HepG2 (cell line): ENCODE results near the gene OCLN. TPM values are rescaled to one million over a fixed set of nuclear protein-coding genes. Genes with fewer than 3 reads are reported as not detected.

Experiments used
- AKAP8 ChIP-seq: sonication (generic); formaldehyde crosslinking; IDR thresholded peaks from 2 replicates; pipeline ENCODE4 v1.5.1; 2020; ENCODE audit warnings: mild to moderate bottlenecking, missing genetic modification reagents
- ELF3 ChIP-seq: IDR thresholded peaks from 2 replicates; pipeline ENCODE4 v1.6.1; 2016; ENCODE audit warnings: missing genetic modification reagents, missing compliant biosample characterization
- GABPB1 ChIP-seq: IDR thresholded peaks from 2 replicates; pipeline ENCODE4 v1.6.1; 2016; ENCODE audit warnings: mild to moderate bottlenecking, missing genetic modification reagents, moderate library complexity, missing compliant biosample characterization
- MAZ ChIP-seq, 2 experiments: sonication (generic) in 1 of 2; formaldehyde crosslinking in 1 of 2; IDR thresholded peaks; 2 replicates each; pipeline versions ENCODE4 v1.5.0 to v1.6.1; 2012 to 2020; ENCODE audit warnings: low read depth in 2 of 2, mild to moderate bottlenecking in 2 of 2, borderline replicate concordance in 1 of 2, improper control_type of control experiment in 1 of 2, low read length in 1 of 2, missing genetic modification reagents in 1 of 2, moderate library complexity in 1 of 2
- NR2C2 ChIP-seq: sonication (generic); formaldehyde crosslinking; IDR thresholded peaks from 2 replicates; pipeline ENCODE4 v1.4.0; 2020; ENCODE audit warnings: missing genetic modification reagents, mild to moderate bottlenecking, moderate library complexity, borderline replicate concordance
- REPIN1 ChIP-seq: sonication (generic); formaldehyde crosslinking; IDR thresholded peaks from 2 replicates; pipeline ENCODE4 v1.8.0; 2022; ENCODE audit warnings: missing genetic modification reagents, low read depth, mild to moderate bottlenecking, borderline replicate concordance
- TOE1 ChIP-seq: sonication (generic); formaldehyde crosslinking; IDR thresholded peaks from 2 replicates; pipeline ENCODE4 v1.4.0; 2020; ENCODE audit warnings: mild to moderate bottlenecking, missing genetic modification reagents
- ZKSCAN5 ChIP-seq: sonication (generic); formaldehyde crosslinking; IDR thresholded peaks from 2 replicates; pipeline ENCODE4 v1.5.1; 2020; ENCODE audit warnings: mild to moderate bottlenecking, missing genetic modification reagents
- ZNF747 ChIP-seq: sonication (generic); formaldehyde crosslinking; IDR thresholded peaks from 2 replicates; pipeline ENCODE4 v1.8.1; 2023; ENCODE audit warnings: missing genetic modification reagents, mild to moderate bottlenecking, borderline replicate concordance
- polyA plus RNA-seq, 8 experiments: library from polyadenylated mRNA; depleted of rRNA in 3 of 8; stranded (reverse) in 7 of 8; unstranded in 1 of 8; fragments of >200 nt; fragmentation: Illumina TruSeq in 4 of 8; extraction: Trizol in 4 of 8; gene quantifications; 2 replicates each; pipeline versions ENCODE4 v1.2.1 to v1.2.3, GENCODE V29; 2011 to 2016; ENCODE audit warnings: low read depth in 4 of 8, missing spikeins in 1 of 8, mixed read lengths in 1 of 8; ENCODE audit not compliant: insufficient read depth in 1 of 8
- total RNA-seq, 5 experiments: library from RNA; depleted of rRNA; stranded (reverse); fragments of >200 nt; fragmentation: Illumina TruSeq; extraction: Trizol; gene quantifications; 2 replicates each; pipeline ENCODE4 v1.2.3, GENCODE V29; 2016; ENCODE audit warnings: low read depth in 1 of 5
- TF ChIP-seq, protein P1 (sequence below), 2 experiments: fragments of 450-650 bp in 1 of 2; sonication (generic) in 1 of 2; formaldehyde crosslinking in 1 of 2; IDR thresholded peaks; 2 replicates each; pipeline versions ENCODE4 v1.6.1 to v1.8.0; 2016 to 2022; ENCODE audit warnings: antibody characterized with exemption in 1 of 2, mild to moderate bottlenecking in 1 of 2, missing genetic modification reagents in 1 of 2
- TF ChIP-seq, protein P2 (sequence below): sonication (generic); formaldehyde crosslinking; IDR thresholded peaks from 2 replicates; pipeline ENCODE4 v1.5.0; 2020; ENCODE audit warnings: mild to moderate bottlenecking, missing genetic modification reagents
- TF ChIP-seq, protein P3 (sequence below): IDR thresholded peaks from 2 replicates; pipeline ENCODE4 v1.6.1; 2016
- TF ChIP-seq, protein P4 (sequence below): sonication (generic); formaldehyde crosslinking; IDR thresholded peaks from 2 replicates; pipeline ENCODE4 v1.5.0; 2020; ENCODE audit warnings: missing genetic modification reagents

OCLN gene
- total and polyA plus RNA-seq, 2 of the 13 experiments (the other 11 are each of a cell fraction or from before 2014, with no cell fraction given) = 24.1 to 34.8 TPM

DNA sequence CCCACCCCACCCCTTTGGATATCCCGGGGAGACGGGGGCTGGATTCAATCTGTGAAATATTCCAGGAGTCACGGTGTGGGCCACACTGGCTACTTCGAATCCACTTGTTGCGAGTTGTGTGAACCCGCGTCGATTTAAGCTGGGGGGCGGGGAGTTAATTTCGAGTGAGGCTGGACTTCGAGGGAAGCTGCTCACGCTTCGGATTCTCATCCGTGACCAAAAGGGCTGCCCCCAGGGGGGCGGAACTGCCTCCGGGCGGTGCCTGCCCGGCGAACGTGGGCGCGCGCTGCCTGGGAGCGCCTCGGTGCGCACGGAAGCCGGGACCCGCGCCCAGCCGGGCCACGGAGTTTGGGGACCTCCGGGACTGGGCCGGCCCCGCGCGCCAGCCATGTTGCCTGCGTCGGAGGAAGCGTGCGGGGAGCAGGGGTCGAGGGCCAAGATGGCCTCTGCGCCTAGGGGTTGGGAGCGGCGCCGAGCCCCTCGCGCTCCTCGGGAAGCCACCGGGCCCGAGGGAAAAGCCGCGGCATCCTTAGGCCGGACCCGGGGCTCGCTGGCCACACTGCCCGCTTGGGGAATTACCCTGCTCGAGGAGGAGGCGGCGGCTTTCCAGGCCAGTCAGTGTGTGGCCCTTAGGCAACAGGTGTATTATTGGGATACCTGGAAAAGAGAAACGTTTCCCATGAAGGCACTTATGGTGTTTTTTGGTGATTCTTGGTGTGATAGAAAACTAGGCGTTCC is 975 bp downstream of the OCLN start (continued):
- TF ChIP-seq, protein P1, sequence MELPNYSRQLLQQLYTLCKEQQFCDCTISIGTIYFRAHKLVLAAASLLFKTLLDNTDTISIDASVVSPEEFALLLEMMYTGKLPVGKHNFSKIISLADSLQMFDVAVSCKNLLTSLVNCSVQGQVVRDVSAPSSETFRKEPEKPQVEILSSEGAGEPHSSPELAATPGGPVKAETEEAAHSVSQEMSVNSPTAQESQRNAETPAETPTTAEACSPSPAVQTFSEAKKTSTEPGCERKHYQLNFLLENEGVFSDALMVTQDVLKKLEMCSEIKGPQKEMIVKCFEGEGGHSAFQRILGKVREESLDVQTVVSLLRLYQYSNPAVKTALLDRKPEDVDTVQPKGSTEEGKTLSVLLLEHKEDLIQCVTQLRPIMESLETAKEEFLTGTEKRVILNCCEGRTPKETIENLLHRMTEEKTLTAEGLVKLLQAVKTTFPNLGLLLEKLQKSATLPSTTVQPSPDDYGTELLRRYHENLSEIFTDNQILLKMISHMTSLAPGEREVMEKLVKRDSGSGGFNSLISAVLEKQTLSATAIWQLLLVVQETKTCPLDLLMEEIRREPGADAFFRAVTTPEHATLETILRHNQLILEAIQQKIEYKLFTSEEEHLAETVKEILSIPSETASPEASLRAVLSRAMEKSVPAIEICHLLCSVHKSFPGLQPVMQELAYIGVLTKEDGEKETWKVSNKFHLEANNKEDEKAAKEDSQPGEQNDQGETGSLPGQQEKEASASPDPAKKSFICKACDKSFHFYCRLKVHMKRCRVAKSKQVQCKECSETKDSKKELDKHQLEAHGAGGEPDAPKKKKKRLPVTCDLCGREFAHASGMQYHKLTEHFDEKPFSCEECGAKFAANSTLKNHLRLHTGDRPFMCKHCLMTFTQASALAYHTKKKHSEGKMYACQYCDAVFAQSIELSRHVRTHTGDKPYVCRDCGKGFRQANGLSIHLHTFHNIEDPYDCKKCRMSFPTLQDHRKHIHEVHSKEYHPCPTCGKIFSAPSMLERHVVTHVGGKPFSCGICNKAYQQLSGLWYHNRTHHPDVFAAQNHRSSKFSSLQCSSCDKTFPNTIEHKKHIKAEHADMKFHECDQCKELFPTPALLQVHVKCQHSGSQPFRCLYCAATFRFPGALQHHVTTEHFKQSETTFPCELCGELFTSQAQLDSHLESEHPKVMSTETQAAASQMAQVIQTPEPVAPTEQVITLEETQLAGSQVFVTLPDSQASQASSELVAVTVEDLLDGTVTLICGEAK (IDR thresholded peaks at IDR 0.05) = no peak
- TF ChIP-seq, protein P1 (CRISPR knock-in tag; IDR thresholded peaks at IDR 0.05) = peak; percentile 25; the same call in 1 of the 2 replicates
- TF ChIP-seq TOE1 (CRISPR knock-in tag) = no peak
- no peak for TF ChIP-seq MAZ (IDR thresholded peaks at IDR 0.05; ENCODE audit: borderline replicate concordance, low read depth, low read length)
- 0 out of 2 replicates have a peak, but pooled peaks have one; percentile 61 for TF ChIP-seq MAZ (CRISPR knock-in tag; IDR thresholded peaks at IDR 0.05; ENCODE audit: low read depth)
- TF ChIP-seq NR2C2 (CRISPR knock-in tag) = peak; percentile 35; the same call in 1 of the 2 replicates
- TF ChIP-seq ELF3 (CRISPR knock-in tag) = no peak
- TF ChIP-seq, protein P2, sequence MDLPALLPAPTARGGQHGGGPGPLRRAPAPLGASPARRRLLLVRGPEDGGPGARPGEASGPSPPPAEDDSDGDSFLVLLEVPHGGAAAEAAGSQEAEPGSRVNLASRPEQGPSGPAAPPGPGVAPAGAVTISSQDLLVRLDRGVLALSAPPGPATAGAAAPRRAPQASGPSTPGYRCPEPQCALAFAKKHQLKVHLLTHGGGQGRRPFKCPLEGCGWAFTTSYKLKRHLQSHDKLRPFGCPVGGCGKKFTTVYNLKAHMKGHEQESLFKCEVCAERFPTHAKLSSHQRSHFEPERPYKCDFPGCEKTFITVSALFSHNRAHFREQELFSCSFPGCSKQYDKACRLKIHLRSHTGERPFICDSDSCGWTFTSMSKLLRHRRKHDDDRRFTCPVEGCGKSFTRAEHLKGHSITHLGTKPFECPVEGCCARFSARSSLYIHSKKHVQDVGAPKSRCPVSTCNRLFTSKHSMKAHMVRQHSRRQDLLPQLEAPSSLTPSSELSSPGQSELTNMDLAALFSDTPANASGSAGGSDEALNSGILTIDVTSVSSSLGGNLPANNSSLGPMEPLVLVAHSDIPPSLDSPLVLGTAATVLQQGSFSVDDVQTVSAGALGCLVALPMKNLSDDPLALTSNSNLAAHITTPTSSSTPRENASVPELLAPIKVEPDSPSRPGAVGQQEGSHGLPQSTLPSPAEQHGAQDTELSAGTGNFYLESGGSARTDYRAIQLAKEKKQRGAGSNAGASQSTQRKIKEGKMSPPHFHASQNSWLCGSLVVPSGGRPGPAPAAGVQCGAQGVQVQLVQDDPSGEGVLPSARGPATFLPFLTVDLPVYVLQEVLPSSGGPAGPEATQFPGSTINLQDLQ (CRISPR knock-in tag) = peak; percentile 56; the same call in 1 of the 2 replicates
- TF ChIP-seq AKAP8 (CRISPR knock-in tag) = 0 out of 2 replicates have a peak, but pooled peaks have one; percentile 20
- TF ChIP-seq, protein P3, sequence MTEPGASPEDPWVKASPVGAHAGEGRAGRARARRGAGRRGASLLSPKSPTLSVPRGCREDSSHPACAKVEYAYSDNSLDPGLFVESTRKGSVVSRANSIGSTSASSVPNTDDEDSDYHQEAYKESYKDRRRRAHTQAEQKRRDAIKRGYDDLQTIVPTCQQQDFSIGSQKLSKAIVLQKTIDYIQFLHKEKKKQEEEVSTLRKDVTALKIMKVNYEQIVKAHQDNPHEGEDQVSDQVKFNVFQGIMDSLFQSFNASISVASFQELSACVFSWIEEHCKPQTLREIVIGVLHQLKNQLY (CRISPR knock-in tag) = no peak
- peak; percentile 40; the same call in 1 of the 2 replicates for TF ChIP-seq ZNF747 (CRISPR knock-in tag)
- TF ChIP-seq, protein P4, sequence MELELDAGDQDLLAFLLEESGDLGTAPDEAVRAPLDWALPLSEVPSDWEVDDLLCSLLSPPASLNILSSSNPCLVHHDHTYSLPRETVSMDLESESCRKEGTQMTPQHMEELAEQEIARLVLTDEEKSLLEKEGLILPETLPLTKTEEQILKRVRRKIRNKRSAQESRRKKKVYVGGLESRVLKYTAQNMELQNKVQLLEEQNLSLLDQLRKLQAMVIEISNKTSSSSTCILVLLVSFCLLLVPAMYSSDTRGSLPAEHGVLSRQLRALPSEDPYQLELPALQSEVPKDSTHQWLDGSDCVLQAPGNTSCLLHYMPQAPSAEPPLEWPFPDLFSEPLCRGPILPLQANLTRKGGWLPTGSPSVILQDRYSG (CRISPR knock-in tag) = 0 out of 2 replicates have a peak, but pooled peaks have one; percentile 54
- no peak for TF ChIP-seq ZKSCAN5 (CRISPR knock-in tag)
- peak; percentile 71; the same call in 1 of the 2 replicates for TF ChIP-seq GABPB1 (CRISPR knock-in tag)
- peak; percentile 51; the same call in 1 of the 2 replicates for TF ChIP-seq REPIN1 (CRISPR knock-in tag)
